Measurements from ENCODE around the gene ARHGDIG.

DNA sequence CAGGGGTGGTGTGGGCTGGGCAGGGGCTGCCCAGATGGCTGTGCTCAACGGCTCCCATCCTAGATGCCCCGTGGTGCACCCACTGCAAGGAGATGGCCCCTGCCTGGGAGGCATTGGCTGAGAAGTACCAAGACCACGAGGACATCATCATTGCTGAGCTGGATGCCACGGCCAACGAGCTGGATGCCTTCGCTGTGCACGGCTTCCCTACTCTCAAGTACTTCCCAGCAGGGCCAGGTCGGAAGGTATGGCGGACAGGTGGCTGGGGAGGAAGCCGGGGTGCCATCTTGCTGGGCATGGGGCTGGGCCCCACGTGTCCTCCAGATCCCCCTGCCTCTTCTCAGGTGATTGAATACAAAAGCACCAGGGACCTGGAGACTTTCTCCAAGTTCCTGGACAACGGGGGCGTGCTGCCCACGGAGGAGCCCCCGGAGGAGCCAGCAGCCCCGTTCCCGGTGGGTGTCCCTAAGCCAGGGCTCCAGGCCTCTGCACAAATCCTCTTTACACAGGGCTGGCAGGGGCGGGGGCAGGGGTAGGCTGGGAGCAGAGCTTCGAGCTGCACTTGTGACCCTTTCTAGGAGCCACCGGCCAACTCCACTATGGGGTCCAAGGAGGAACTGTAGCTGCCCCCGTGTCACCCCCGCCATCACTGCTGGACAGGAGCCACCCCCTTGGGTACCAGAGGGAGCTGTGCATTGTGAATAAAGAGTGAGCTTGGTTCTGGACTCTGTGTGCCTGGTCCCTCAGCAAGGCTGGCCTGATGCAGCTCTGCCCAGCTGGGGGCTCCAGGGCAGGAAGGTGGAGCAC, 6.3 kb downstream of the ARHGDIG start:
- TF ChIP-seq POLR2A (IDR thresholded peaks at IDR 0.05) = no peak
- TF ChIP-seq, protein P1, sequence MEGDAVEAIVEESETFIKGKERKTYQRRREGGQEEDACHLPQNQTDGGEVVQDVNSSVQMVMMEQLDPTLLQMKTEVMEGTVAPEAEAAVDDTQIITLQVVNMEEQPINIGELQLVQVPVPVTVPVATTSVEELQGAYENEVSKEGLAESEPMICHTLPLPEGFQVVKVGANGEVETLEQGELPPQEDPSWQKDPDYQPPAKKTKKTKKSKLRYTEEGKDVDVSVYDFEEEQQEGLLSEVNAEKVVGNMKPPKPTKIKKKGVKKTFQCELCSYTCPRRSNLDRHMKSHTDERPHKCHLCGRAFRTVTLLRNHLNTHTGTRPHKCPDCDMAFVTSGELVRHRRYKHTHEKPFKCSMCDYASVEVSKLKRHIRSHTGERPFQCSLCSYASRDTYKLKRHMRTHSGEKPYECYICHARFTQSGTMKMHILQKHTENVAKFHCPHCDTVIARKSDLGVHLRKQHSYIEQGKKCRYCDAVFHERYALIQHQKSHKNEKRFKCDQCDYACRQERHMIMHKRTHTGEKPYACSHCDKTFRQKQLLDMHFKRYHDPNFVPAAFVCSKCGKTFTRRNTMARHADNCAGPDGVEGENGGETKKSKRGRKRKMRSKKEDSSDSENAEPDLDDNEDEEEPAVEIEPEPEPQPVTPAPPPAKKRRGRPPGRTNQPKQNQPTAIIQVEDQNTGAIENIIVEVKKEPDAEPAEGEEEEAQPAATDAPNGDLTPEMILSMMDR (IDR thresholded peaks at IDR 0.05) = no peak

Data from uterus (tissue), 2 donors.